ENCODE measurements around the gene C6orf62.

GRCh38 chr6:24655215-24655614 is 63.7 kb downstream of the C6orf62 start:
- TF ChIP-seq POLR2AphosphoS5 (IDR thresholded peaks at IDR 0.05; ENCODE audit: borderline replicate concordance, low read depth, low read length) (no peak), EZH2 (IDR thresholded peaks at IDR 0.05) (no peak), FOXP2 (optimal IDR thresholded peaks at IDR 0.05; ENCODE audit: control extremely low read depth, extremely low read length, insufficient read depth) (no peak)
